ENCODE data around the gene FOXN3.

DNA sequence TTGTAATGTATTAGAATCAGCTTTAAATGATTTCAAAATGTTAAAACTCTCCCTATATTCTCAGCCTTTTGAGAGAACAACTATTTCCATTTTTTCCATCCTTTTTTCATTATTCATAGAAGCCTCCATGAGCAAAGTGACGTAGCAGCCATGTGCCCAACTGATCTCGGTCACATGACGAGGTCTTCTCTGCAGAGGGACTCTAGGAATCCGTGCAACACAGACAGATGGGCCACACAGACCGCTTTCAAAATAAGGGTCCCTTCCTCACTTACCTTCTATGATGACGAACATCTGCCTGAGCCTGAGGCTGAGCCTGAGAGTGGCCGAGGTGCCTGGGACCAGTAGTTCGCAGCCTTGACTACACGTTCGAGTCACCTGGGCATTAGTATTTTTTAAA, 293.8 kb downstream of the FOXN3 start:
- TF ChIP-seq, protein P1, sequence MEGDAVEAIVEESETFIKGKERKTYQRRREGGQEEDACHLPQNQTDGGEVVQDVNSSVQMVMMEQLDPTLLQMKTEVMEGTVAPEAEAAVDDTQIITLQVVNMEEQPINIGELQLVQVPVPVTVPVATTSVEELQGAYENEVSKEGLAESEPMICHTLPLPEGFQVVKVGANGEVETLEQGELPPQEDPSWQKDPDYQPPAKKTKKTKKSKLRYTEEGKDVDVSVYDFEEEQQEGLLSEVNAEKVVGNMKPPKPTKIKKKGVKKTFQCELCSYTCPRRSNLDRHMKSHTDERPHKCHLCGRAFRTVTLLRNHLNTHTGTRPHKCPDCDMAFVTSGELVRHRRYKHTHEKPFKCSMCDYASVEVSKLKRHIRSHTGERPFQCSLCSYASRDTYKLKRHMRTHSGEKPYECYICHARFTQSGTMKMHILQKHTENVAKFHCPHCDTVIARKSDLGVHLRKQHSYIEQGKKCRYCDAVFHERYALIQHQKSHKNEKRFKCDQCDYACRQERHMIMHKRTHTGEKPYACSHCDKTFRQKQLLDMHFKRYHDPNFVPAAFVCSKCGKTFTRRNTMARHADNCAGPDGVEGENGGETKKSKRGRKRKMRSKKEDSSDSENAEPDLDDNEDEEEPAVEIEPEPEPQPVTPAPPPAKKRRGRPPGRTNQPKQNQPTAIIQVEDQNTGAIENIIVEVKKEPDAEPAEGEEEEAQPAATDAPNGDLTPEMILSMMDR (IDR thresholded peaks at IDR 0.05; ENCODE audit: extremely low read depth in 1 of 2, insufficient read depth in 1 of 2, low read depth in 1 of 2, low read length in 2 of 2) = no peak
- TF ChIP-seq MYC (IDR thresholded peaks at IDR 0.05; ENCODE audit: low read depth, low read length) = no peak
- TF ChIP-seq FOS (IDR thresholded peaks at IDR 0.05; ENCODE audit: borderline replicate concordance, insufficient read depth, low read length) = no peak
- TF ChIP-seq, protein P2, sequence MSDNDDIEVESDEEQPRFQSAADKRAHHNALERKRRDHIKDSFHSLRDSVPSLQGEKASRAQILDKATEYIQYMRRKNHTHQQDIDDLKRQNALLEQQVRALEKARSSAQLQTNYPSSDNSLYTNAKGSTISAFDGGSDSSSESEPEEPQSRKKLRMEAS (IDR thresholded peaks at IDR 0.05; ENCODE audit: insufficient read depth, insufficient read length) = no peak
- no peak for TF ChIP-seq EZH2 (IDR thresholded peaks at IDR 0.05; ENCODE audit: borderline replicate concordance, low read depth, low read length, severe bottlenecking)
- no peak for TF ChIP-seq POLR2AphosphoS5 (IDR thresholded peaks at IDR 0.05; ENCODE audit: insufficient read depth, low read depth, low read length)
- no peak for TF ChIP-seq POLR2A (IDR thresholded peaks at IDR 0.05; ENCODE audit: low read depth, low read length)
- TF ChIP-seq GATA2 (IDR thresholded peaks at IDR 0.05; ENCODE audit: insufficient read depth, insufficient read length, low read depth, low read length) = no peak
- no peak for TF ChIP-seq JUN (IDR thresholded peaks at IDR 0.05; ENCODE audit: borderline replicate concordance, insufficient read depth, insufficient read length, low read depth)
